Endometrium (tissue), 2 donors: ENCODE data around the gene SPATS2.
"Not testable (repeated sequence)": the region's sequence is repeated elsewhere in the genome, so short reads cannot be mapped to it uniquely, and the experiment has no call there.

Experiments used
- FAIRE-seq: peaks from 2 replicates; lab custom pipeline; 2012; peaks lifted over from hg19 to GRCh38; lab: Jason Lieb, UNC
- donor health status: control.
- donor health status: control.

Gene SPATS2

DNA sequence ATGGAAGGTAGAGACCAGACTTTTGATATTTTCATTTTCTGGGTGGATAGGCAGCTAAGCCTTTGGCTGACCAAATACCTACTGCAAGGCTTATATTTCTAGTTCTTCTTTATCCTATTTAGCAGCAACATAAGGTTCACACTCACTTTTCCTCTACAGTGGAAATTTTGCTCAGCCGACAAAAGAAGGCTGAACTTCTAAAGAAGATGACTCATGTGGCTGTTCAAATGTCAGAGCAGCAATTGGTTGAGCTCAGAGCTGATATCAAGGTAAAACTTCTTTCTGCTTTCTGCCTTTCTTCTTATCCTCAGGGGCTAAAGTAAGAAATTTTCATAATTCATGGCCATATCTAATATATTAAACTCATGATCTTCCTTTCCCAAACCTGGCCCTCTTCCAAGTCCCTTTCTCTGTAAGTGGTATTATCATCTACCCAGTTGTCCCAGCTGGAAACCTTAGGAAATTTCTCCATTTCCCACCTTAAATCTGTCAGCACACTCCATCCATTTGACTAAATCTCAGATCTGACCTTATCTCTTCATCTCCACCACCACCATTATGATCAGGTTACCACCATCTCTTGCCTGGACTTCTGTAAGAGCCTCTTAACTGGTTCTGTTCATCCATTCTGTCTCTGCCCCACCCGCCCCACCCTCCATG, 151.8 kb downstream of the SPATS2 start:
- FAIRE-seq: no peak

DNA sequence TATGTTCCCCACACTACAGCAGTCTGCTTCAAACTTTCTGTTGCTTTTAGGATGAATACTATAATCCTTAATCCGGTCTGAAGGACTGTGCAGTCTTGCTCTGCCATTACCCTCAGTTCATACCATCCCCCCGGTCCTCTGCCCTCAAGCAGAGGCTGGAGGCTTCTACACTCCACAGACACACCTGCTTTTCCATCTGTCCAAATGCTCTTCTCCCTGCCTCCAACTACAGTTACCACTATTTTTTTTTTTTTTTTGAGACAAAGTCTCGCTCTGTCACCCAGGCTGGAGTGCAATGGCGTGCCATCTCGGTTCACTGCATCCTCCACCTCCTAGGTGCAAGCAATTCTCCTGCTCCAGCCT, 152.3 kb downstream of the SPATS2 start:
- no peak for FAIRE-seq

DNA sequence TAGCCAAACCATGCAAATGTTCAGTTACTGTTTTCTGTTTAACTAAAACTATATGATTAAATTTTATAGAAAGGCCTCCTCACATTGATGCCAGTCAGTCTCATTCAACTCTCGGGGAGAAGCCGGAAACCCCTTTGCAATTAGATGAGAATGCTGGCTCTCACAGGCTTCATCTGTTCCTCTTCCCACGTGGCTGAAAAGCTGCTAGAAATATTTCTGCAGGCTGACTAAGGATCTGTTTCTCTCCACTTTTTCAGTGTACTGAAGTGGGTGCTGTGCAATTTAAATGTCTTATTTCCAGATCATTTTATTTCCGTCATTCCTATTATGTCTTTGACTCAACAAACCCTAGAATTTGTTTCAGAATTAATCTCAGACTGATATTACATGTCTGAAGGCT, 154.1 kb downstream of the SPATS2 start:
- FAIRE-seq: no peak

GRCh38 chr12:49524660-49525324, 157.5 kb downstream of the SPATS2 start:
- FAIRE-seq: no peak

- no peak for FAIRE-seq
Measured at GRCh38 chr12:49525942-49526341, 158.7 kb downstream of the SPATS2 start.

- FAIRE-seq: no peak
Measured at GRCh38 chr12:49527361-49528130, 160.3 kb downstream of the SPATS2 start.

GRCh38 chr12:49529414-49529813, 162.2 kb downstream of the SPATS2 start:
- FAIRE-seq: no peak

- no peak for FAIRE-seq
Measured at GRCh38 chr12:49531745-49532144, 164.5 kb downstream of the SPATS2 start.

DNA sequence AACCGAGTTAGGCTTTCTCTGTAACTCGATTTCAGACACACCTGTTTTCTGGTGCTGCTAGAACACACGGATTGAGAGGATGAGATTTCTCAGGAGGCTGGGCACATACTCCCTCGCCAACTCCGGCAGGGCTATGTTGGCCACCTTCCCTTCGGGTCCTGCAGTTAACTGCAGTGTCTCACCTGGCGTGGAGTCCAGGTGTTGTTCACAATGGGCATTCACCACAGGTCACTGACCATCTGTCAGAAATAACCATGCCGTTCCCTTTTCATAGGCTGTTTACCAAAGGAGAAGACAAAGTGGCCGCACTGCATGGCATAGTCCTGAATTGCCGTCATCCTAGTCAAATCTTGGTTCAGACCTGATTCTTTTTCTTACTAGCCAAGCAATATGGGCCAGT, 166.1 kb downstream of the SPATS2 start:
- no peak for FAIRE-seq

DNA sequence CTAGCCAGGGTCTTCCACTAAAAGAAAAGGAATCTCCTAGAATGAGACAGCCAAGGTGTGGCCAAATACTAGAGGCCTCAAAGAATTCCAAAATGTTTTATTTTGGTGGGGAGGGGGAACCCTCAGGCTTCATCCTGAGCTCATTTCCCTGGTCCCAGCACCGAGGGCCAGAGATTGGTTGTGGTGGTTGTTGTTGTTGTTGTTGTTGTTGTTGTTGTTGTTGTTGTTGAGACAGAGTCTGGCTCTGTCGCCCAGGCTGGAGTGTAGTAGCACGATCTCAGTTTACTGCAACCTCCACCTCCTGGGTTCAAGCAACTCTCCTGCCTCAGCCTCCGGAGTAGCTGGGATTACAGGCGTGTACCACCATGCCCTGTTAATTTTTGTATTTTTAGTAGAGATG, 166.9 kb downstream of the SPATS2 start:
- not testable (repeated sequence) for FAIRE-seq

DNA sequence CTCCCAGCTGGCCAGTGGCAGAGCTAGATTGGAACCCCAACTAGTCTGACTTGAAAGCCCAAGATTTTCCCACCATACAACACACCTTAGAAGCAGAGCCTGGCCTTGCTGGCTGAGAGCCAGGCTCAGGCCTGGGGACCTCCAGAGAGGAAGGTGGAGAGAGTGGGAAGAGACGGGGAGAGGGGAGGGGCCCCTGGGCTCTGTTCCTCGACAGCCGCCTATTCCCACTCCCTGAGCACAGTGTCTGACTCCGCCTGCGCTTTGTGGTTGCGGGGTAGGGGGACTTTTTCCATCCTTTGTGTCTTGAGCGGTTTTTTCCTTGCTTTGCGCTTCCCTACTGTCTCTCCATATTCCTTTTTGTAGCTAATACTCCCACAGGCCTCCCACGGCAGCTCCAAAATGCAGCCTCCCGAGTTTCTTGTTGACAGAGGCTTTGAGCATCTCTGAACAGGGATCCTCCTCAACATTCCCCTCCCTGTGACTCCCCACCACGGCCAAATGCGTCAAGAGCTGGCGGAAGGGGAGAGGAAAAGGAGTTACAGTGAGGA, 167.5 kb downstream of the SPATS2 start:
- FAIRE-seq: no peak

- FAIRE-seq: no peak
Measured at GRCh38 chr12:49535921-49536525, 168.8 kb downstream of the SPATS2 start.

DNA sequence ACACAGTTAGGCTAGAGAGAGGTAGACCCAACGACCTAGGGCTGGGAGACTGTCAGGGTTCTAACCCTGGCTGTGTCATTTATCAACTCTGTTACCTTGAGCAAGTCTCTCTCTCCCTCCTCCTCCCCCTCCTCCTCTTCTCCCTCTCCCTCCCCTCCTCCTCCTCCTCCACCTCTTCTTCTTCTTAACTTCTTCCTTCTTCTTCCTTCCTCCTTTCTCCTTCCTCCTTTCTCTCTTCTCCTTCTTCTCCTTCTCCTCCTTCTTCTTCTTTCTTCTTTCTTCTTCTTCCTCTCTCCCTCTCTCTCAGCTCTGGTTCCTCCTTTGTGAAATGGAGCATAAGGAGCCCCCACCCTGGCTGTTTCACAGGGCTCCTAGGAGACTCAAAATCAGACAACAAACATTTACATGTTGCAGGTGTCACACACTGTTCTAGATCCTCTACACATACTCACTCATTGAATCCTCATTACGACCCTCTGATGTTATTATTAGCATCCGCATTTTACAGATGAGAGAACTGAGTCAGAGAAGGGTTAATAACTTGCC, 169.3 kb downstream of the SPATS2 start:
- FAIRE-seq: no peak

GRCh38 chr12:49537231-49537751, 170.0 kb downstream of the SPATS2 start:
- no peak for FAIRE-seq

DNA sequence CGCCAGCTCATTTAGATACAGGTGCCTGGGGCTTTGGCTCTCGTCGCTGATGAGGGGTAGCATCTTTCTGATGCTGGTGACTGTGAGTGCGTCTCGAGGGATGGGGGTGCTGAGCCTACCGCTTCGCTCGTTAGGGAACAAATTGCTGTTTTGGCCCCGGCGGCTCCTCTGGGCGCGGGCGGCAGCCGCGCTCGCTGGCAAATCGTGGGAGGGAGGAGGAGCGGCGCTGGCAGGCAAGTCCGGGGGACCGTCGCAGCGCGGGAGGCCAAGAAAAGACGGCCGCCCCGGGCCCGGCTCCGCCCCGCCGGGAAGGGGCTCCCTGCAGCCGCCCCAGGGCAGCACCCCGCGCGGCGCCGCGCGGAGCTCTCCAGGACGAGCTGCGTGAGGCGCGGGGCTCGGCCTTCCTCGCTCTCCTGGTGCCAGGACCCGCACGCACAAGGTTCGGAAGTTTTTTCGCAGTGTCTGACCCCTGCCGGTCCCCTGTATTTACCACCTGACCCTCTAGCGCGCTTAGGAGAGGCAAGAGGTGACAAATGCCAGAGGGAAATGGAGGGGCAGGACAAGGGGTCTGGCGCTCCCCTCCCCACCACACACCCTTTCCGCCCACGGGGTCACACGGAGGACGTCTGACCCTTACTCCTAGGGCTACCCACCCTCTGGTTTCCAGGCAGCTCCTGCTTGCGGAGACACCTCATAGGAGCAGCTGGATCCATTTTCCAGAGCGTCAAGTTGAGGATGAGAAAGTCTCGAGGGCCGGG, 170.7 kb downstream of the SPATS2 start:
- FAIRE-seq: no peak

DNA sequence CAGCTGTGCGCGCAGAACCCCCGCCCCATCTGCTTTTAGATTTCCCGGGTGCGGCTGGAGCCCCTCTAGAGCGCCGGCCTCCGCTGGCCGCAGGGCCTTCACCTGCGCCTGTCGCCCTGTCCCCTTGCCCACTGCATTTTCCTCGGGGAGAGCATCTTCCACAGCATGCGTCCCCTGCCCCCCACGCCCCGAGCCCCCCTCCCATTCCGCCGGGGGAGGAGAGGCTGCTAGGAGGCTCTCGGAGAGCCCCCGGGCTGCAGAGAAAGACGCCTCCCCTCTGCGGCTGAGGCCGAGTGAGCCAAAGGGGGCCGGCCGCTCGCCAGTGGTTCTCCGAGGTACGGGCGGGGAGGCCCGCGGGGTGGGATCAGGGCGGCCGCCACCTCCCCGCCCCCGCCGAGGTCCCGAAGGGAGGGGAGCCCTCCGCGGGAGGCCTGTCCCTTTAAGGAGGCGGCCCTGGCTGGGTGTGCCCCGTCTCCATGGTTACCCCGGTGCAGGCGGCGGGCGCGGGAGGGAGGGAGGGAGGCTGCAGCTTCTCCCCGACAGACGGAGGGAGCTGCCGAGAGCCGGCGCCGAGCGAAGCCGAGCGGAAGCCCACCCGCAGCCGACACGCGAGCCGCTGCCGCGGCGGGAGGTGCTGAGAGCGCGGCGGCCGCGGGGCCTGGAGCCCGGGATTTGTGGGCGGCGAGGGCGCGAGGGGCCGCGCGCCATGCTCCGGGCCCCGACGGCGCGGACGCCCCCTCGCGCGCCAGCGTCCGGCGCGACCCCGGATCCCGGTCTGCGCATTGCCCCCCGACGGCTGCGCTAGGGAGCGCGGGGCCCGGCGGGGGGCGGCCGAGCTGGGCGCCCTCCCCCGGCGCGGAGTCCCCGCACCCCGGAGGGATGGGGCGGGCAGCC, 171.5 kb downstream of the SPATS2 start, which contains the start of gene KCNH3:
Gene KCNH3, plus strand, starts transcription at position 521 of the 894 bp plus-strand sequence. CDS start 387 bp downstream, outside the sequence.
- FAIRE-seq: no peak

DNA sequence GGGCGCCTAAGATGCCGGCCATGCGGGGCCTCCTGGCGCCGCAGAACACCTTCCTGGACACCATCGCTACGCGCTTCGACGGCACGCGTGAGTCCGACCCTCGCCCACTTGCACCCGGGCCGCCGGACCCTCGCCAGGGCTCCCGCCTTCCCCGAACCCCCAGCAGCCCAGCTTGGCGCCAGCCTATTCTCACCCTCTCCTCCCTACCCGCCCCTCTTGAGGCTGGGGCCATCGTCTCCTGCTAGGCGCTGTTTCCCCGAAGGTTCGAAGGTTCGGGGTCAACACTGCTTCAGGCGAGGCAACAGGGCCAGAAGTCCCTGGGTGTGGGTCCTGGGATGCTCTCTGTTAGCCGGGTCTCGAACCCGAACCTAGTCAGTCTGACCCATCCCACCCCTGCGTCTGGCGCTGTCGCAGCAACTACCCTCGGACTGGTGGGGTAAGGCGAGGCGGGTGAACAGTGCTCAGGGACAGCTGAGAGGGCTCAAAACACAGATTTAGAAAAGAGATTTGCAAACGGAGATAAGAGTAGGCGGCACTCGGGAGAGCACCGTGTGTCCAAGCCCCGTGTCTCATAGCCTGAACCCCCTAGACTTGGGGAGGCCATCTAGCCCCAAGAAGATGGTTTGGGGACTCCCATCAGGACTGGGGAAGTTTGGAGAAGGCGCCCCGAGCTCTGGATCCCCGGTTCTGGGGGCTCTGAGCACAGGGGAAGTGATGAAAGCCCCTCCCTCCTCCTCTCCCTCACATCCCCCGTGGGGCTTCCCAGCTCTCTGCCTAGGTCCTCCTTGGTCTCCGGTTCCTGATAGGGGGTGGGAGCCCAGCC, 172.4 kb downstream of the SPATS2 start:
- no peak for FAIRE-seq

DNA sequence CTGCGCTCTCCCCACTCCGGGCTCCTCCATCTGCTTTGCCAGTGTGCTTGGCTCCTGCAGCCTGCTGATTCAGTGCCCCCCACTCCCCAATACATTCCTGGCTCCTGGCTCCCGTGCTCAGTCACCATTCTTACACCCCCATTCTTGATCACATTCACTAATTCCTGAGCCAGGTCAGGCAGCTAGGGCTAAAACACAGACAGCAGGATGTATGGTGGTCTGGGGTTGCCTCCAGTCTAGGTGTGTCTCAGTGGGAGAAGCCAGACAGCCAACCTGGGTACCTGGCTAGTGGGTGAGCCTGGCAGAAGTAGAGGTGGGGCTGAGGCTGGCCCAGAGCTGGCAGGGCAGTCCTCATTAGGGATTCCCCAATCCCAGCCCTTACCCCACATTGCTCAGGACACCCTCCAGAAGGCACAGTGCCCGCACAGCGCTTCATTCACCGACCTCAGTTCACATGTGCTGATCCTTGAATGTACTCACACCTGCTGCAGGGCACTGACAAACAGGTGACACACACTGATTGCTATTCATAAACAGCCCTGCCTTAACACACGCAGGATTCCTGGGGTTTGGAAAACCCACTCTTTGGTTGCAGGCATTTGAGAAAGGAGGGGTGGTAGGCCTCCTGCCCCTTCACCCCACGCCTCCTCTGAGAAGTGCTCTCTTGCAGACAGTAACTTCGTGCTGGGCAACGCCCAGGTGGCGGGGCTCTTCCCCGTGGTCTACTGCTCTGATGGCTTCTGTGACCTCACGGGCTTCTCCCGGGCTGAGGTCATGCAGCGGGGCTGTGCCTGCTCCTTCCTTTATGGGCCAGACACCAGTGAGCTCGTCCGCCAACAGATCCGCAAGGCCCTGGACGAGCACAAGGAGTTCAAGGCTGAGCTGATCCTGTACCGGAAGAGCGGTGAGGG, 173.2 kb downstream of the SPATS2 start:
- FAIRE-seq: no peak
